Panc1 (cell line): Measurements from ENCODE around the gene AP4B1. TPM values are rescaled to one million over a fixed set of nuclear protein-coding genes. Genes with fewer than 3 reads are reported as not detected.

ENCODE experiments used
- ATAC-seq: fragments of 200-7000 bp; cut with Tn5 transposase; 2 replicates; pipeline ENCODE4 v1.9.1; 2020; ENCODE audit warnings: mild to moderate bottlenecking, moderate library complexity
- BruUV-seq: library from RNA; stranded (reverse); fragments of 400-500 nt; replicated peaks from 2 replicates; lab custom pipeline; 2021; lab: Mats Ljungman, UMichigan
- CTCF ChIA-PET: fragments of 300-600 bp; sonication (Branson Sonifier 250); formaldehyde crosslinking; loops from one replicate; lab custom pipeline; 2022; ENCODE audit warnings: antibody characterized with exemption; lab: Charles Lee
- POLR2A ChIA-PET: fragments of 300-600 bp; sonication (Branson Sonifier 250); formaldehyde crosslinking; loops from one replicate; lab custom pipeline; 2022; ENCODE audit warnings: antibody characterized with exemption; lab: Charles Lee
- DNase-seq: peaks from one replicate; pipeline ENCODE4 v3.0.0-alpha.2; 2010; ENCODE audit warnings: low read depth, low spot score
- H3K27ac ChIP-seq: 2 replicates; pipeline ENCODE4 v1.5.1; 2011; ENCODE audit warnings: mild to moderate bottlenecking, low read length, inconsistent platforms
- H3K27me3 ChIP-seq: fragments of 200-500 bp; sonication (Bioruptor generic); 2 replicates; pipeline ENCODE4 v1.6.0; 2014; ENCODE audit warnings: low read length, inconsistent platforms; ENCODE audit not compliant: control insufficient read depth, insufficient read depth
- H3K36me3 ChIP-seq: fragments of 200-500 bp; sonication (Bioruptor generic); 2 replicates; pipeline ENCODE4 v1.5.1; 2014; ENCODE audit warnings: inconsistent platforms, mild to moderate bottlenecking, low read length, moderate library complexity; ENCODE audit not compliant: control insufficient read depth, insufficient read depth
- H3K4me1 ChIP-seq: 2 replicates; pipeline ENCODE4 v1.5.1; 2011; ENCODE audit warnings: inconsistent platforms, mild to moderate bottlenecking, low read length, moderate library complexity; ENCODE audit not compliant: control insufficient read depth, insufficient read depth
- H3K4me3 ChIP-seq, 2 experiments: 2 replicates each; pipeline ENCODE4 v1.5.1; 2011 to 2012; ENCODE audit warnings: low read depth in 2 of 2, low read length in 2 of 2, mild to moderate bottlenecking in 2 of 2, inconsistent platforms in 1 of 2, moderate library complexity in 1 of 2
- H3K9me3 ChIP-seq: fragments of 200-500 bp; sonication (Bioruptor generic); 2 replicates; pipeline ENCODE4 v1.5.1; 2014; ENCODE audit warnings: low read depth, mild to moderate bottlenecking, inconsistent platforms, low read length, moderate library complexity; ENCODE audit not compliant: control insufficient read depth, insufficient read depth
- POLR2AphosphoS5 ChIP-seq: IDR thresholded peaks from 2 replicates; pipeline ENCODE4 v1.6.1; 2012; ENCODE audit warnings: mild to moderate bottlenecking, low read depth, low read length, moderate library complexity
- SIN3A ChIP-seq: IDR thresholded peaks from 2 replicates; pipeline ENCODE4 v1.6.1; 2012; ENCODE audit warnings: low read depth, mild to moderate bottlenecking, low read length, moderate library complexity, borderline replicate concordance; ENCODE audit not compliant: insufficient read depth
- TCF7L2 ChIP-seq: IDR thresholded peaks from 2 replicates; pipeline ENCODE4 v1.6.1; 2011; ENCODE audit warnings: mild to moderate bottlenecking, low read depth, low read length, inconsistent platforms
- in situ Hi-C: cut with HindIII; loops from 2 replicates; pipeline ENCODE4 v1.10.0; 2016; ENCODE audit warnings: low sequenced_read_pairs, low pct_unique_long_range_greater_than_20kb
- intact Hi-C: fragments of 100-400 bp; cut with micrococcal nuclease; formaldehyde crosslinking; loops from one replicate; pipeline ENCODE4 v1.10.0; 2022; ENCODE audit not compliant: unreplicated experiment
- total RNA-seq: library from RNA; stranded (reverse); gene quantifications from one replicate; pipeline ENCODE4 v1.2.1, GENCODE V29; 2021; ENCODE audit not compliant: unreplicated experiment
- TF ChIP-seq, protein P1 (sequence below), 2 experiments: IDR thresholded peaks; 2 replicates each; pipeline ENCODE4 v1.6.1; 2011 to 2012; ENCODE audit warnings: low read depth in 2 of 2, control low read depth in 1 of 2, low read length in 1 of 2, mild to moderate bottlenecking in 1 of 2, moderate library complexity in 1 of 2; ENCODE audit not compliant: insufficient read depth in 1 of 2
- TF ChIP-seq, protein P2 (sequence below): fragments of 450-650 bp; IDR thresholded peaks from 2 replicates; pipeline ENCODE4 v1.5.1; 2017; ENCODE audit warnings: mild to moderate bottlenecking

AP4B1 gene
- total RNA-seq, 1 experiment from 2014 or later: 14.2 TPM

DNA sequence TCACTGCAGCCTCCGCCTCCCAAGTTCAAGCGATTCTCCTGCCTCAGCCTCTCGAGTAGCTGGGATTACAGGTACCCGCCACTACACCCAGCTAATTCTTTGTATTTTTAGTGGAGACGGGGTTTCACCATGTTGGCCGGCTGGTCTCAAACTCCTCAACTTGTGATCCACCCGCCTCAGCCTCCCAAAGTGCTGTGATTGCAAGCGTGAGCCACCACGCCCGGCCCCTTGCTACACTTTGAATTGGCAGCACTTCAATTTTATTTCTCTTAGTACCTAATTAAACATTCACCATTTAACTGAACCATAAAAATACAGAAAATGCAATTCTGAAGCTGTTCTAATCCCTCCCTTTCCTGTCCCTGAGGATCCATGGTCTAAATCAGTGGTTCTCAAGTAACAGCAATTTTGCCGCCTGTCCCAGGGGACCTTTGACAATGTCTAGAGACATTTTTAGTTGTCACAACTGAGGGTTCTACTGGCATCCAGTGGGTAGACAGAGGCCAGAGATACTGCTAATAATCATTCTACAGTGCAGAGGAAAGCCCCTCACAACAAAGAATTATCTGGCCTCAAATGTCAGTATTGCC lies 12.9 kb downstream of the AP4B1 start:
- Histone ChIP-seq H3K36me3 (no peaks in the 10 kb centered on the region; the same call in 1 of the 2 replicates), H3K4me1 (no peaks in the 10 kb centered on the region), H3K27ac (no peak overlapping the region), H3K9me3 (no peaks in the 10 kb centered on the region), H3K4me3 (no peak overlapping the region), H3K27me3 (no peaks in the 10 kb centered on the region)
- in situ Hi-C loops: no loop called here
- intact Hi-C loops: no loop called here
- ChIA-PET CTCF (no interaction called here), POLR2A (no interaction called here)
- ATAC-seq: no peak
- no peak for DNase-seq
- TF ChIP-seq TCF7L2: no peak
- TF ChIP-seq POLR2AphosphoS5: no peak
- TF ChIP-seq, protein P1, sequence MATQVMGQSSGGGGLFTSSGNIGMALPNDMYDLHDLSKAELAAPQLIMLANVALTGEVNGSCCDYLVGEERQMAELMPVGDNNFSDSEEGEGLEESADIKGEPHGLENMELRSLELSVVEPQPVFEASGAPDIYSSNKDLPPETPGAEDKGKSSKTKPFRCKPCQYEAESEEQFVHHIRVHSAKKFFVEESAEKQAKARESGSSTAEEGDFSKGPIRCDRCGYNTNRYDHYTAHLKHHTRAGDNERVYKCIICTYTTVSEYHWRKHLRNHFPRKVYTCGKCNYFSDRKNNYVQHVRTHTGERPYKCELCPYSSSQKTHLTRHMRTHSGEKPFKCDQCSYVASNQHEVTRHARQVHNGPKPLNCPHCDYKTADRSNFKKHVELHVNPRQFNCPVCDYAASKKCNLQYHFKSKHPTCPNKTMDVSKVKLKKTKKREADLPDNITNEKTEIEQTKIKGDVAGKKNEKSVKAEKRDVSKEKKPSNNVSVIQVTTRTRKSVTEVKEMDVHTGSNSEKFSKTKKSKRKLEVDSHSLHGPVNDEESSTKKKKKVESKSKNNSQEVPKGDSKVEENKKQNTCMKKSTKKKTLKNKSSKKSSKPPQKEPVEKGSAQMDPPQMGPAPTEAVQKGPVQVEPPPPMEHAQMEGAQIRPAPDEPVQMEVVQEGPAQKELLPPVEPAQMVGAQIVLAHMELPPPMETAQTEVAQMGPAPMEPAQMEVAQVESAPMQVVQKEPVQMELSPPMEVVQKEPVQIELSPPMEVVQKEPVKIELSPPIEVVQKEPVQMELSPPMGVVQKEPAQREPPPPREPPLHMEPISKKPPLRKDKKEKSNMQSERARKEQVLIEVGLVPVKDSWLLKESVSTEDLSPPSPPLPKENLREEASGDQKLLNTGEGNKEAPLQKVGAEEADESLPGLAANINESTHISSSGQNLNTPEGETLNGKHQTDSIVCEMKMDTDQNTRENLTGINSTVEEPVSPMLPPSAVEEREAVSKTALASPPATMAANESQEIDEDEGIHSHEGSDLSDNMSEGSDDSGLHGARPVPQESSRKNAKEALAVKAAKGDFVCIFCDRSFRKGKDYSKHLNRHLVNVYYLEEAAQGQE (IDR thresholded peaks at IDR 0.05; ENCODE audit: insufficient read depth in 1 of 2, low read depth in 2 of 2, low read length in 1 of 2): no peak
- TF ChIP-seq, protein P2, sequence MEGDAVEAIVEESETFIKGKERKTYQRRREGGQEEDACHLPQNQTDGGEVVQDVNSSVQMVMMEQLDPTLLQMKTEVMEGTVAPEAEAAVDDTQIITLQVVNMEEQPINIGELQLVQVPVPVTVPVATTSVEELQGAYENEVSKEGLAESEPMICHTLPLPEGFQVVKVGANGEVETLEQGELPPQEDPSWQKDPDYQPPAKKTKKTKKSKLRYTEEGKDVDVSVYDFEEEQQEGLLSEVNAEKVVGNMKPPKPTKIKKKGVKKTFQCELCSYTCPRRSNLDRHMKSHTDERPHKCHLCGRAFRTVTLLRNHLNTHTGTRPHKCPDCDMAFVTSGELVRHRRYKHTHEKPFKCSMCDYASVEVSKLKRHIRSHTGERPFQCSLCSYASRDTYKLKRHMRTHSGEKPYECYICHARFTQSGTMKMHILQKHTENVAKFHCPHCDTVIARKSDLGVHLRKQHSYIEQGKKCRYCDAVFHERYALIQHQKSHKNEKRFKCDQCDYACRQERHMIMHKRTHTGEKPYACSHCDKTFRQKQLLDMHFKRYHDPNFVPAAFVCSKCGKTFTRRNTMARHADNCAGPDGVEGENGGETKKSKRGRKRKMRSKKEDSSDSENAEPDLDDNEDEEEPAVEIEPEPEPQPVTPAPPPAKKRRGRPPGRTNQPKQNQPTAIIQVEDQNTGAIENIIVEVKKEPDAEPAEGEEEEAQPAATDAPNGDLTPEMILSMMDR: no peak
- TF ChIP-seq SIN3A: no peak
- no TSS peak for BruUV-seq

DNA sequence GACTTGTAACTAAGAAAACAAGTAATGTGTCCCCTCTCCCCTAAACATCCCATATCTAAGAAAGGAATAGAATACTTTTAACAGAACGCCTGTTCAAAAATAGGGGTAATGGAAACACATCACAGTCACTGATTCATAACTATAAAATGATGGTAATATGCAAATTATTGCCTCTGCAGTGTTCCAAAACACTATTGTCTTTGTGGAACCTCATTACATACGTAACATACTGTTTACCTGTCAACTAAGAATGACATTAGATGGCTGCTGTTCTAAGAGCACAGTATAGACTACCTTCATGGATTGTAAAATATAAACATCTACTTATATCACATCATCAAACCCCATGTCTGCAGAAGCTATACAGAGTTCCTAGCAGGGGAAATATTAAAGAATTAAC lies 13.8 kb downstream of the AP4B1 start:
- CTCF ChIA-PET: no interaction called here
- H3K4me3 ChIP-seq: no peak overlapping the region
- POLR2A ChIA-PET: no interaction called here

More for the DNA sequence above, 13.8 kb downstream of the AP4B1 start:
- intact Hi-C loops: no loop called here
- Histone ChIP-seq H3K27me3 (no peaks in the 10 kb centered on the region), H3K9me3 (no peaks in the 10 kb centered on the region), H3K27ac (no peak overlapping the region), H3K4me1 (no peaks in the 10 kb centered on the region), H3K36me3 (no peaks in the 10 kb centered on the region)
- no peak for DNase-seq
- in situ Hi-C loops: no loop called here
- no TSS peak for BruUV-seq
- ATAC-seq: no peak
- TF ChIP-seq POLR2AphosphoS5: no peak
- TF ChIP-seq, protein P2: no peak
- TF ChIP-seq, protein P1 (IDR thresholded peaks at IDR 0.05; ENCODE audit: insufficient read depth in 1 of 2, low read depth in 2 of 2, low read length in 1 of 2): no peak
- TF ChIP-seq TCF7L2: no peak
- no peak for TF ChIP-seq SIN3A
